DMS153 treated with DMSO at 0.1 percent for 48 hours (cell line): ENCODE data around the gene ST8SIA5.
"Not testable (repeated sequence)": the region's sequence is repeated elsewhere in the genome, so short reads cannot be mapped to it uniquely, and the experiment has no call there.

Source experiments
- DNase-seq: peaks from one replicate; lab custom pipeline; 2025; ENCODE audit not compliant: unreplicated experiment; lab: John Stamatoyannopoulos, UW

The ST8SIA5 gene, protein sequence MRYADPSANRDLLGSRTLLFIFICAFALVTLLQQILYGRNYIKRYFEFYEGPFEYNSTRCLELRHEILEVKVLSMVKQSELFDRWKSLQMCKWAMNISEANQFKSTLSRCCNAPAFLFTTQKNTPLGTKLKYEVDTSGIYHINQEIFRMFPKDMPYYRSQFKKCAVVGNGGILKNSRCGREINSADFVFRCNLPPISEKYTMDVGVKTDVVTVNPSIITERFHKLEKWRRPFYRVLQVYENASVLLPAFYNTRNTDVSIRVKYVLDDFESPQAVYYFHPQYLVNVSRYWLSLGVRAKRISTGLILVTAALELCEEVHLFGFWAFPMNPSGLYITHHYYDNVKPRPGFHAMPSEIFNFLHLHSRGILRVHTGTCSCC

GRCh38 chr18:46756559-46757201, at the start of gene ST8SIA5:
Gene ST8SIA5 (minus strand): TSS chr18:46757053. CDS start chr18:46756508, 545 bp downstream.
- peak; percentile 55 for DNase-seq

DNA sequence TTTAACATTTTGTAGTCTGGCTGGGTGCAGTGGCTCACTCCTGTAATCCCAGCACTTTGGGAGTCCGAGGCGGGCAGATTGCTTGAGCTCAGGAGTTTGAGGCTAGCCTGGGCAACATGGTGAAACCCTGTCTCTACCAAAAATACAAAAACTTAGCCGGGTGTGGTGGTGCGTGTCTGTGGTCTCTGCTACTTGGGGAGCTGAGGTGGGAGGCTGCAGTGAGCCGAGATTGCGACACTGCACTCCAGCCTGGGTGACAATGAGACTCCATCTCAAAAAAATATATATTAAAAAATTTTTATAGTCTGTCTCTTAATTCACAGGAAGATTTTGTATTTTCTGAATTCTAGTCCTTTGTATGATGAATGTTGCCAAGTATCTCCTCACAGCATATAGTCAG, 39.1 kb upstream of the ST8SIA5 start:
- DNase-seq = not testable (repeated sequence)

- DNase-seq = no peak
These were observed 37.8 kb upstream of the ST8SIA5 start for GRCh38 chr18:46794607-46795006.

DNA sequence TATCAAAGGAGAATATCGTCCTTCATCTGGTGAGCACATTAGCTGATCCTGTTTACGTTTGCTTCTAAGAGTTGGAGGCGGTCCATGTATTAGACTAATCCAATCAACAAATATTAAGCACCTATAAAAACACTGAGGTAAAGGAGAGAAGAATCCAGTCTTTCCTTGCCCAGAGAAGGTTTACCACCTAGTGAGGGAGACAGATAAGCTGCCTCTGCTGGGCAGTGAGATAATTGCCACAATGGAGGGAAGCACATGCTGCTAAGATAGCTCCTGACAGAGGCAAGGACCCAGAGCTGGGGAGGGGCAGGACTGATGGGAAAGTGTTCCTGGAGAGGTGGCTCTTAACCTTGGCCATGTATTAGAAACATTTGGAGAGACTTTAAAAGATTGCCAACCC, 36.7 kb upstream of the ST8SIA5 start:
- no peak for DNase-seq

GRCh38 chr18:46789088-46789487, 32.2 kb upstream of the ST8SIA5 start:
- DNase-seq = no peak

DNA sequence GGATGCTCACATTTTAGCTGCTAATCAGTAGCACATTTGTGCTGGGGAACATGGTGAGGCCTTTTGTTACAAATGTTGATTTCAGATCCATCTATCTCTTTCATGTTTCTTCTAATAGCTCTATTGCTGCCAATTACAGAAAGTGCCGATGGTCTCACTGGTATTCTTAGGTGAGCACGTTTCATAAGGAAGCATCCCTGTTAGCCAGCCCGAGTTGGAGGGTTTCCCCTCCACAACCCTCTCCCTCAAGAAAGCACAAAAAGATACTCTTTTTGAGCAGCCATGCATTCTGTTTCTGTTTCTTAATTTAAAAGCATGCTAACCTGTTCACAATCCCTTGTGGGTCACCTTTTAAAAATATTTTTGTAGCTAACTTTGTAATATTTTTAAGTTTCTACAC, 30.8 kb upstream of the ST8SIA5 start:
- DNase-seq = no peak

DNA sequence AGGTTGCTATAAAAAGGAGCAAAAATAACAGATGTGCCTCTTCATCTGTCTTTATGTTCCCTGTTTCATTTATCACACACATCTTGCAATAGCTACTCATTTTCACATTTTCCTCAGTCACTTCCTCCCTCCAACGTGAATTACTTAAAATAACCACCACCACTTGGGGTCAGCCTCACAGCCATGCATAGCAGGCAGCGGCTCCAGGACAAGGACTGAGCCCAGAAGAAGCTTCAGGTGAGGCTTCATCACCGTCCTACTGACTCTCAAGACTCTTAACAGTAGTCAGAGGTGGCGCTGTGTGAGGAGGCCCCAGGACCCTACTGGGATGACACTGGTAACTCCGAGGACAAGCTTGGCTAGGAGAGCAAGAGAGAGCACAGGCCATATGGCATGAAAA, 15.5 kb upstream of the ST8SIA5 start:
- no peak for DNase-seq

DNA sequence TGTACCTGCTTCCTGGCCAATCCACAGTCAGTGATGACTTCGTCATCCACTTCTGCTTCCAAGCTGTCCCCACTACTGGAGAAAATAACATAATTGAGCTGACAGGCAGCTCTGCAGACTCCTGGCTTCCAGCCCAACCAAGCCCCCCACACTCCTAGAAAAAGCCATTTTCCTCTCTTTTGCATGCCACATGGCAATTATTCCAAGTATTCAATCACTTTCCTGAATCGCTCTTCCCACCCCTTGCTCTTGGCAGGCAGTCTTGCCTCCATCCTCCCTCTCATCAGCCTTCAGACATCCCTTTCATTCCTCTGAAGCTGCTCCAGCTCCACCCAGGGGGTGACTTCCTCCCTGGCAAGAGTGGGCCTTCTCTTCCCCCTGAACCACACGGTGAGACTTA, 14.3 kb upstream of the ST8SIA5 start:
- no peak for DNase-seq

DNA sequence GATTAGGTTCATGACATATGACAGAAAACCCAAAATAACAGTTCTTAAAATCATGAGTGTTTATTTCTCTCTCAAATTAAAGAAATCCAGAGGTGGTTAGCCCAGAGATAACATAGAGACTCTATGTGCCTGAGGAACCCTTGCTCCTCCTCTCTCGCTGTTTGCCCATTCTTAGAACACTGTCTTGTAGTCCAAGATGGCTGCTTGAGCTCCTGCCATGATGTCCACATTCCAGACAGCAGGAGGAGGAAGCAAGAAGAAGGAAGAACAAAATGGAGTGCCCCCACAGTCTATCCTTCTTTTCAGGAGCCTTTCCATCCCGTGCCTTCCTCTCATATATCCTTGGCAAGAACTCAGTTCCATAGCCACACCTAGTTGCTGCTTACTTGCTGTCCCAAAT, 13.9 kb upstream of the ST8SIA5 start:
- no peak for DNase-seq

- no peak for DNase-seq
These were observed 11.5 kb upstream of the ST8SIA5 start for GRCh38 chr18:46768166-46768921.

DNA sequence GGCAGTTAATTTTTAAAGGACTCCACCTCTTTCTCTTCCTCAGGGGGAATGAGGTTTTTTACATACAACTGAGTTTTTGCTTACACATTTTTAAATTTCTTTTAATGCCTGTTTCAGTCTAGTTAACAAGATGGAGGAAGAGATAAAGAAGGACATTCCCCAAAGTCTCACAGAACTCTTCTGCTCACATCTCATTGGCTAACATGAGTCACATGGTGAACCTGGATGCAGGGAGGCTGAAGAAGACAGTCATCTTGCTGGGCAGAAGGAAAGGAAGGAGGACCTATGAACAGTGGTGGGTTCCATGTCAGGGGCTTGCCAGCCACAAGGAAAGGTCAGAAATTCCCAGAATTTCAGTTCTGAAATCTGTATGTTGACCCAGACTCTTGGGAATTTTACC, 10.4 kb upstream of the ST8SIA5 start:
- no peak for DNase-seq

GRCh38 chr18:46764586-46764985, 7.7 kb upstream of the ST8SIA5 start:
- DNase-seq = no peak

- peak; percentile 78 for DNase-seq
These were observed 4.4 kb upstream of the ST8SIA5 start for GRCh38 chr18:46761059-46761769.

- DNase-seq = peak; percentile 39
These were observed 3.0 kb upstream of the ST8SIA5 start for GRCh38 chr18:46759890-46760289.

DNA sequence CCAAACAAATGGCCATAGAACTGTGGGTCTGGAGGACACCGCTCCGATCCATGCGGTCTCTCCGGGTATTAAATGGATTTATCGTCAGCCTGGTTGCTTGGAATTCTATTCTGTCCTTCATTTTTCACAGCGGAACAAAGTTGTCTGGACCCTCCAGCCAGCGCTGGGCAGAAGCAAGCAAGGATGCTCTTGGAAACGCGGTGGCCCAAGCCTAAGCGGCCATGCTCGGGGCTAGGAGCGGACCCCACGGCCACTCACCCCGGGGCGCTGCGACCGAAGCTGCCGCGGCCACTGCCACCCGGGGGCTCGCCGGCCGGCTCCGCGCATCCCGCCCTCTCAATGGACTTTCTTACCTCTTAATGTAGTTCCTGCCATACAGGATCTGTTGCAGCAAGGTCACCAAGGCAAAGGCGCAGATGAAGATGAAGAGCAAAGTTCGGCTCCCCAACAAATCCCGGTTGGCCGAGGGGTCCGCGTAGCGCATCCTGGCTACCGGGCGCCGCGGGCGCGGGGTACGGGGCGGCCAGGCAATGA, 761 bp downstream of the ST8SIA5 start:
- DNase-seq = no peak

DNA sequence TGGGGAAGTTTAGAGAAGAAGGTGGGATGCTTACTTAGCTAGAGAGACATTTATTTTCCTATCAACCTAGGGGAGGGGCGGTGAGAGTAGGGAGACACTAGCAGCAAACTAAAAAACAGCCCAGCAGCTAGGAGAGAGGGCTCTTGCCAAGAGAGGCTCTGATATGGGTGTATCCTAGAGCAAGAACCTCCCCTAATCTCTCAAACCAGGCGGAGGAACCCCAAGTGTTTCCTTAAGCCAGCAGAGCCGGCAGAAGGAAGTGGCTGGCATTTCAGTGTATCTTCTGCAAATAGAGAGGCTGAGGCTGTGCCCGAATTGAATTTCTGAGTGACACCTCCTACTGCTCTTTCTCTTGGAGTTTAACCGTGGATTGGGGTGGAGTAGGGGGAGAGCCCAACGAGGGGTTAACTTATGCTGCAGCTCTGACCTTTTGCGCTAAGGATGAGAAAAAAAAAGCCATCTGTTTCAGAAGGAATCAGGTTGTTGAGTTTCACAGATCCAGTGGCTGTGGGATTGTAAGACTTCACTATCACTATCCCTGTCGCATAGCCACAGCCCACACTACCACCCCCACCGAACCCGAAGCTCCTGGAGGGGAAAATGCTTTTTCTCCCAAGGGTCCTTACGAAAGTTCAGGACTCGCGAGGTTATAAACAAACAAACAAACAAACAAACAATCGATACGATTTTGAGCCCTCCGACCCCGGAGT, 1.4 kb downstream of the ST8SIA5 start:
- no peak for DNase-seq

- no peak for DNase-seq
These were observed 2.1 kb downstream of the ST8SIA5 start for GRCh38 chr18:46754661-46755292.

GRCh38 chr18:46754188-46754587, 2.7 kb downstream of the ST8SIA5 start:
- DNase-seq = no peak

DNA sequence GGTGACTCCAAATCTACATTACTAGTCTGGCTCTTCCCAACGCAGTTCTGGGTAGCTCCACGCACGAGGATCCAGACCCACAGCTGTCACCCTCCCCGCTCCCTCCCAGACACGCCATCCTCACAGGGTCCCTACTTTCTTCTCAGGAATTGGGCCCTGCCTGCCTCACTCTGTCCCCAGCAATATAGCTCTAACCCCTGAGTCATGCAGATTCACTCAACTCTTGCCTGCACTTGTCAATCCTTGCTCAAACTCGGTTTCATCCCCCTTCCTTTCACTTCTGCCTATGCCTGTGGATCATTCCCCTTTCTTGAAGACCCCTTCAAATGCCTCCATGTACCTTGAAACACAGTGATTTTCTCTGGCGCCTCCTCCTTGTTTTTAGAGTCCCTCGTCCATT, 5.0 kb downstream of the ST8SIA5 start:
- DNase-seq = no peak

GRCh38 chr18:46750626-46751025, 6.2 kb downstream of the ST8SIA5 start:
- DNase-seq = no peak
